ENCODE data around the gene MDN1. TPM values are rescaled to one million over a fixed set of nuclear protein-coding genes. Genes with fewer than 3 reads are reported as not detected.

Gene MDN1
- total and polyA plus RNA-seq, 2 experiments from 2014 or later, result 8.0 to 20.9 TPM

GRCh38 chr6:89619567-89619966 is 200.0 kb downstream of the MDN1 start:
- H3K79me2 ChIP-seq, result no peaks in the 10 kb centered on the region
- H3K9me3 ChIP-seq (ENCODE audit: low read depth), result no peaks in the 10 kb centered on the region
- TF ChIP-seq EZH2phosphoT487 (IDR thresholded peaks at IDR 0.05; ENCODE audit: low read depth, severe bottlenecking, unreplicated experiment), result no peak
- TF ChIP-seq EZH2 (IDR thresholded peaks at IDR 0.05; ENCODE audit: borderline replicate concordance), result no peak
- TF ChIP-seq CTCF (IDR thresholded peaks at IDR 0.05; ENCODE audit: poor library complexity), result no peak
- H3K4me2 ChIP-seq, result no peak overlapping the region
- no peaks in the 10 kb centered on the region for H3K9me2 ChIP-seq (replicated peaks; ENCODE audit: insufficient read depth)
- H2AFZ ChIP-seq, result no peak overlapping the region
- no peak overlapping the region for H3K4me3 ChIP-seq
- H3K36me3 ChIP-seq (replicated peaks; ENCODE audit: insufficient read depth, low read depth), result no peaks in the 10 kb centered on the region
- no peak overlapping the region for H3K27ac ChIP-seq
- H4K20me1 ChIP-seq (ENCODE audit: insufficient read depth, poor library complexity, severe bottlenecking), result no peaks in the 10 kb centered on the region
- no peak for DNase-seq (ENCODE audit: low spot score)
- WGBS (ENCODE audit: low lambda C conversion rate, missing lambda C conversion rate), result 95% methylated on average over 6 of the region's 6 CpGs
- no peaks in the 10 kb centered on the region for H3K4me1 ChIP-seq (ENCODE audit: insufficient read depth)
- H3K27me3 ChIP-seq, result no peaks in the 10 kb centered on the region

- H3K9me3 ChIP-seq (ENCODE audit: low read depth), result no peaks in the 10 kb centered on the region
- H4K20me1 ChIP-seq (ENCODE audit: insufficient read depth, poor library complexity, severe bottlenecking), result no peaks in the 10 kb centered on the region
- no peak overlapping the region for H2AFZ ChIP-seq
- TF ChIP-seq EZH2phosphoT487 (IDR thresholded peaks at IDR 0.05; ENCODE audit: low read depth, severe bottlenecking, unreplicated experiment) (no peak), CTCF (IDR thresholded peaks at IDR 0.05; ENCODE audit: poor library complexity) (no peak), EZH2 (IDR thresholded peaks at IDR 0.05; ENCODE audit: borderline replicate concordance) (no peak)
- H3K4me1 ChIP-seq (ENCODE audit: insufficient read depth), result no peaks in the 10 kb centered on the region
- H3K4me3 ChIP-seq, result no peak overlapping the region
- H3K79me2 ChIP-seq, result no peaks in the 10 kb centered on the region
- H3K27me3 ChIP-seq, result no peaks in the 10 kb centered on the region
- no peak for DNase-seq (ENCODE audit: low spot score)
- H3K9me2 ChIP-seq (replicated peaks; ENCODE audit: insufficient read depth), result no peaks in the 10 kb centered on the region
- 96% methylated on average over 6 of the region's 6 CpGs for WGBS (ENCODE audit: low lambda C conversion rate, missing lambda C conversion rate)
- no peak overlapping the region for H3K4me2 ChIP-seq
- H3K27ac ChIP-seq, result no peak overlapping the region
- no peaks in the 10 kb centered on the region for H3K36me3 ChIP-seq (replicated peaks; ENCODE audit: insufficient read depth, low read depth)
These were observed 201.6 kb downstream of the MDN1 start for GRCh38 chr6:89618026-89618425.

GRCh38 chr6:89616531-89616930 is 203.1 kb downstream of the MDN1 start:
- DNase-seq (ENCODE audit: low spot score), result no peak
- TF ChIP-seq EZH2 (IDR thresholded peaks at IDR 0.05; ENCODE audit: borderline replicate concordance), result no peak
- no peak for TF ChIP-seq EZH2phosphoT487 (IDR thresholded peaks at IDR 0.05; ENCODE audit: low read depth, severe bottlenecking, unreplicated experiment)
- no peak for TF ChIP-seq CTCF (IDR thresholded peaks at IDR 0.05; ENCODE audit: poor library complexity)
- Histone ChIP-seq H3K4me2 (no peak overlapping the region), H2AFZ (no peak overlapping the region), H4K20me1 (ENCODE audit: insufficient read depth, poor library complexity, severe bottlenecking) (no peaks in the 10 kb centered on the region), H3K27me3 (no peaks in the 10 kb centered on the region), H3K9me2 (replicated peaks; ENCODE audit: insufficient read depth) (no peaks in the 10 kb centered on the region), H3K9me3 (ENCODE audit: low read depth) (no peaks in the 10 kb centered on the region), H3K36me3 (replicated peaks; ENCODE audit: insufficient read depth, low read depth) (no peaks in the 10 kb centered on the region), H3K27ac (no peak overlapping the region), H3K4me1 (ENCODE audit: insufficient read depth) (no peaks in the 10 kb centered on the region), H3K79me2 (no peaks in the 10 kb centered on the region), H3K4me3 (no peak overlapping the region)
- 87% methylated on average over 5 of the region's 5 CpGs for WGBS (ENCODE audit: low lambda C conversion rate, missing lambda C conversion rate)

- H3K4me2 ChIP-seq, result no peak overlapping the region
These were observed 203.7 kb downstream of the MDN1 start for GRCh38 chr6:89615882-89616281.

More at GRCh38 chr6:89615882-89616281, 203.7 kb downstream of the MDN1 start:
- DNase-seq (ENCODE audit: low spot score), result no peak
- Histone ChIP-seq H3K9me3 (ENCODE audit: low read depth) (no peaks in the 10 kb centered on the region), H3K79me2 (no peaks in the 10 kb centered on the region), H3K4me1 (ENCODE audit: insufficient read depth) (no peaks in the 10 kb centered on the region), H3K27ac (no peak overlapping the region), H3K9me2 (replicated peaks; ENCODE audit: insufficient read depth) (no peaks in the 10 kb centered on the region), H4K20me1 (ENCODE audit: insufficient read depth, poor library complexity, severe bottlenecking) (no peaks in the 10 kb centered on the region), H2AFZ (no peak overlapping the region), H3K4me3 (no peak overlapping the region), H3K27me3 (no peaks in the 10 kb centered on the region), H3K36me3 (replicated peaks; ENCODE audit: insufficient read depth, low read depth) (no peaks in the 10 kb centered on the region)
- TF ChIP-seq EZH2phosphoT487 (IDR thresholded peaks at IDR 0.05; ENCODE audit: low read depth, severe bottlenecking, unreplicated experiment) (no peak), CTCF (IDR thresholded peaks at IDR 0.05; ENCODE audit: poor library complexity) (no peak), EZH2 (IDR thresholded peaks at IDR 0.05; ENCODE audit: borderline replicate concordance) (no peak)
- 80% methylated on average over 5 of the region's 5 CpGs for WGBS (ENCODE audit: low lambda C conversion rate, missing lambda C conversion rate)

All from hepatocyte (in vitro differentiated cells).